ENCODE data around the gene ICE1.
"Not testable (repeated sequence)": the region's sequence is repeated elsewhere in the genome, so short reads cannot be mapped to it uniquely, and the experiment has no call there.

Gene ICE1

GRCh38 chr5:5405441-5405840 is 17.0 kb upstream of the ICE1 start:
- DNase-seq (ENCODE audit: low read depth) = no peak
- Histone ChIP-seq H3K4me1 (ENCODE audit: control insufficient read depth, insufficient read depth, low read length) (no peaks in the 10 kb centered on the region), H3K27me3 (replicated peaks; ENCODE audit: control insufficient read depth, insufficient read depth, low read length) (peaks cover 13% of the 10 kb centered on the region), H3K9me3 (ENCODE audit: control insufficient read depth, low read length) (no peaks in the 10 kb centered on the region), H3K4me3 (ENCODE audit: low read length) (no peak overlapping the region), H3K36me3 (ENCODE audit: control insufficient read depth, insufficient read depth, low read length, severe bottlenecking) (no peaks in the 10 kb centered on the region), H3K9ac (ENCODE audit: low read length) (no peak overlapping the region)

- H3K9me3 ChIP-seq (ENCODE audit: control insufficient read depth, low read length) = no peaks in the 10 kb centered on the region
Observed at GRCh38 chr5:5407924-5408323, 14.6 kb upstream of the ICE1 start.

GRCh38 chr5:5409151-5409810 is 13.2 kb upstream of the ICE1 start:
- H3K36me3 ChIP-seq (ENCODE audit: control insufficient read depth, insufficient read depth, low read length, severe bottlenecking) = no peaks in the 10 kb centered on the region
- H3K9me3 ChIP-seq (ENCODE audit: control insufficient read depth, low read length) = no peaks in the 10 kb centered on the region
- DNase-seq (ENCODE audit: low read depth) = no peak
- no peak overlapping the region for H3K9ac ChIP-seq (ENCODE audit: low read length)
- no peak overlapping the region for H3K4me3 ChIP-seq (ENCODE audit: low read length)
- H3K27me3 ChIP-seq (replicated peaks; ENCODE audit: control insufficient read depth, insufficient read depth, low read length) = peaks cover under 1% of the 10 kb centered on the region
- H3K4me1 ChIP-seq (ENCODE audit: control insufficient read depth, insufficient read depth, low read length) = no peaks in the 10 kb centered on the region

More at GRCh38 chr5:5407924-5408323, 14.6 kb upstream of the ICE1 start:
- Histone ChIP-seq H3K9ac (ENCODE audit: low read length) (no peak overlapping the region), H3K36me3 (ENCODE audit: control insufficient read depth, insufficient read depth, low read length, severe bottlenecking) (no peaks in the 10 kb centered on the region), H3K4me1 (ENCODE audit: control insufficient read depth, insufficient read depth, low read length) (no peaks in the 10 kb centered on the region), H3K27me3 (replicated peaks; ENCODE audit: control insufficient read depth, insufficient read depth, low read length) (peaks cover 7% of the 10 kb centered on the region), H3K4me3 (ENCODE audit: low read length) (no peak overlapping the region)
- DNase-seq (ENCODE audit: low read depth) = no peak

- not testable (repeated sequence) for H3K36me3 ChIP-seq (ENCODE audit: control insufficient read depth, insufficient read depth, low read length, severe bottlenecking); H3K4me1 ChIP-seq (ENCODE audit: control insufficient read depth, insufficient read depth, low read length); H3K9ac ChIP-seq (ENCODE audit: low read length); H3K9me3 ChIP-seq (ENCODE audit: control insufficient read depth, low read length); DNase-seq (ENCODE audit: low read depth); H3K27me3 ChIP-seq (replicated peaks; ENCODE audit: control insufficient read depth, insufficient read depth, low read length); H3K4me3 ChIP-seq (ENCODE audit: low read length)
Observed at GRCh38 chr5:5413856-5414255, 8.6 kb upstream of the ICE1 start.

- Histone ChIP-seq H3K4me3 (ENCODE audit: low read length) (no peak overlapping the region), H3K4me1 (ENCODE audit: control insufficient read depth, insufficient read depth, low read length) (peaks cover 12% of the 10 kb centered on the region), H3K27me3 (replicated peaks; ENCODE audit: control insufficient read depth, insufficient read depth, low read length) (no peaks in the 10 kb centered on the region), H3K9me3 (ENCODE audit: control insufficient read depth, low read length) (no peaks in the 10 kb centered on the region), H3K36me3 (ENCODE audit: control insufficient read depth, insufficient read depth, low read length, severe bottlenecking) (no peaks in the 10 kb centered on the region), H3K9ac (ENCODE audit: low read length) (no peak overlapping the region)
- no peak for DNase-seq (ENCODE audit: low read depth)
Observed at GRCh38 chr5:5414999-5415398, 7.5 kb upstream of the ICE1 start.

- Histone ChIP-seq H3K9me3 (ENCODE audit: control insufficient read depth, low read length) (no peaks in the 10 kb centered on the region), H3K4me3 (ENCODE audit: low read length) (no peak overlapping the region), H3K4me1 (ENCODE audit: control insufficient read depth, insufficient read depth, low read length) (peaks cover 17% of the 10 kb centered on the region), H3K36me3 (ENCODE audit: control insufficient read depth, insufficient read depth, low read length, severe bottlenecking) (no peaks in the 10 kb centered on the region), H3K9ac (ENCODE audit: low read length) (no peak overlapping the region), H3K27me3 (replicated peaks; ENCODE audit: control insufficient read depth, insufficient read depth, low read length) (no peaks in the 10 kb centered on the region)
- no peak for DNase-seq (ENCODE audit: low read depth)
Observed at GRCh38 chr5:5416733-5417132, 5.7 kb upstream of the ICE1 start.

- DNase-seq (ENCODE audit: low read depth) = no peak
- H3K27me3 ChIP-seq (replicated peaks; ENCODE audit: control insufficient read depth, insufficient read depth, low read length) = no peaks in the 10 kb centered on the region
- no peaks in the 10 kb centered on the region for H3K9me3 ChIP-seq (ENCODE audit: control insufficient read depth, low read length)
- no peaks in the 10 kb centered on the region for H3K36me3 ChIP-seq (ENCODE audit: control insufficient read depth, insufficient read depth, low read length, severe bottlenecking)
- H3K9ac ChIP-seq (ENCODE audit: low read length) = no peak overlapping the region
- H3K4me3 ChIP-seq (ENCODE audit: low read length) = no peak overlapping the region
- H3K4me1 ChIP-seq (ENCODE audit: control insufficient read depth, insufficient read depth, low read length) = peaks cover 19% of the 10 kb centered on the region
Observed at GRCh38 chr5:5418006-5418405, 4.5 kb upstream of the ICE1 start.

- no peak for DNase-seq (ENCODE audit: low read depth)
- peaks cover 23% of the 10 kb centered on the region for H3K4me1 ChIP-seq (ENCODE audit: control insufficient read depth, insufficient read depth, low read length)
- H3K36me3 ChIP-seq (ENCODE audit: control insufficient read depth, insufficient read depth, low read length, severe bottlenecking) = no peaks in the 10 kb centered on the region
- H3K27me3 ChIP-seq (replicated peaks; ENCODE audit: control insufficient read depth, insufficient read depth, low read length) = no peaks in the 10 kb centered on the region
- peak overlapping the region; percentile 9 for H3K4me3 ChIP-seq (ENCODE audit: low read length)
- no peak overlapping the region for H3K9ac ChIP-seq (ENCODE audit: low read length)
- H3K9me3 ChIP-seq (ENCODE audit: control insufficient read depth, low read length) = no peaks in the 10 kb centered on the region
Observed at GRCh38 chr5:5418764-5419163, 3.7 kb upstream of the ICE1 start.

- peak; percentile 73 for DNase-seq (ENCODE audit: low read depth)
- Histone ChIP-seq H3K36me3 (ENCODE audit: control insufficient read depth, insufficient read depth, low read length, severe bottlenecking) (no peaks in the 10 kb centered on the region), H3K9me3 (ENCODE audit: control insufficient read depth, low read length) (no peaks in the 10 kb centered on the region), H3K9ac (ENCODE audit: low read length) (no peak overlapping the region), H3K27me3 (replicated peaks; ENCODE audit: control insufficient read depth, insufficient read depth, low read length) (no peaks in the 10 kb centered on the region), H3K4me3 (ENCODE audit: low read length) (peak overlapping the region; percentile 9), H3K4me1 (ENCODE audit: control insufficient read depth, insufficient read depth, low read length) (peaks cover 31% of the 10 kb centered on the region)
Observed at GRCh38 chr5:5419291-5420210, 2.9 kb upstream of the ICE1 start.

GRCh38 chr5:5420251-5420650 is 2.2 kb upstream of the ICE1 start:
- no peak overlapping the region for H3K9ac ChIP-seq (ENCODE audit: low read length)
- DNase-seq (ENCODE audit: low read depth) = no peak
- H3K36me3 ChIP-seq (ENCODE audit: control insufficient read depth, insufficient read depth, low read length, severe bottlenecking) = no peaks in the 10 kb centered on the region
- no peak overlapping the region for H3K4me3 ChIP-seq (ENCODE audit: low read length)
- no peaks in the 10 kb centered on the region for H3K9me3 ChIP-seq (ENCODE audit: control insufficient read depth, low read length)
- H3K27me3 ChIP-seq (replicated peaks; ENCODE audit: control insufficient read depth, insufficient read depth, low read length) = no peaks in the 10 kb centered on the region
- H3K4me1 ChIP-seq (ENCODE audit: control insufficient read depth, insufficient read depth, low read length) = peaks cover 37% of the 10 kb centered on the region

- Histone ChIP-seq H3K36me3 (ENCODE audit: control insufficient read depth, insufficient read depth, low read length, severe bottlenecking) (no peaks in the 10 kb centered on the region), H3K4me3 (ENCODE audit: low read length) (peak overlapping the region; percentile 89), H3K27me3 (replicated peaks; ENCODE audit: control insufficient read depth, insufficient read depth, low read length) (no peaks in the 10 kb centered on the region), H3K9ac (ENCODE audit: low read length) (peak overlapping the region; percentile 90), H3K4me1 (ENCODE audit: control insufficient read depth, insufficient read depth, low read length) (peaks cover 39% of the 10 kb centered on the region), H3K9me3 (ENCODE audit: control insufficient read depth, low read length) (no peaks in the 10 kb centered on the region)
- DNase-seq (ENCODE audit: low read depth) = peak; percentile 35
Observed at GRCh38 chr5:5421149-5421960, 1.1 kb upstream of the ICE1 start.
